ENCODE measurements around the gene TNNT1. TPM values are rescaled to one million over a fixed set of nuclear protein-coding genes. Genes with fewer than 3 reads are reported as not detected.

The TNNT1 gene
- total RNA-seq, 1 experiment from 2014 or later = 116 TPM

- Histone ChIP-seq H3K27me3 (ENCODE audit: control insufficient read depth, insufficient read depth, low read length) (no peaks in the 10 kb centered on the region), H3K9me3 (ENCODE audit: control insufficient read depth, insufficient read depth, low read depth, low read length) (no peaks in the 10 kb centered on the region), H3K4me3 (ENCODE audit: low read depth in 2 of 2, low read length in 2 of 2) (no peak overlapping the region), H3K4me1 (ENCODE audit: control insufficient read depth, insufficient read depth, low read length) (peaks cover 8% of the 10 kb centered on the region; the same call in 1 of the 2 replicates), H3K36me3 (ENCODE audit: control insufficient read depth, insufficient read depth, low read length) (no peaks in the 10 kb centered on the region), H3K27ac (ENCODE audit: low read length) (no peak overlapping the region)
- CTCF ChIA-PET = interaction anchor here (0.5 to 0.6 kb wide), 2 partner anchors 10 to 244 kb away, joined by 3 read pairs; no protein-coding TSS in a partner anchor
- TF ChIP-seq POLR2AphosphoS5 (IDR thresholded peaks at IDR 0.05; ENCODE audit: low read depth, low read length) (no peak), SIN3A (IDR thresholded peaks at IDR 0.05; ENCODE audit: borderline replicate concordance, insufficient read depth, low read depth, low read length) (no peak), TCF7L2 (IDR thresholded peaks at IDR 0.05; ENCODE audit: low read depth, low read length) (no peak), CTCF (IDR thresholded peaks at IDR 0.05) (no peak), REST (IDR thresholded peaks at IDR 0.05; ENCODE audit: insufficient read depth in 1 of 2, low read depth in 2 of 2, low read length in 1 of 2) (no peak)
- no peak for ATAC-seq
- intact Hi-C loops (cut with micrococcal nuclease; ENCODE audit: unreplicated experiment) (no loop called here), in situ Hi-C loops (cut with HindIII; ENCODE audit: low pct_unique_long_range_greater_than_20kb, low sequenced_read_pairs) (no loop called here)
- DNase-seq (ENCODE audit: low read depth, low spot score) = no peak
- BruUV-seq (replicated peaks) = no TSS peak
- POLR2A ChIA-PET = interaction anchor here (0.5 to 0.7 kb wide), 2 partner anchors 20 to 35 kb away, joined by 3 read pairs; no protein-coding TSS in a partner anchor
Measured at GRCh38 chr19:55176076-55176475, 27.1 kb upstream of the TNNT1 start.

DNA sequence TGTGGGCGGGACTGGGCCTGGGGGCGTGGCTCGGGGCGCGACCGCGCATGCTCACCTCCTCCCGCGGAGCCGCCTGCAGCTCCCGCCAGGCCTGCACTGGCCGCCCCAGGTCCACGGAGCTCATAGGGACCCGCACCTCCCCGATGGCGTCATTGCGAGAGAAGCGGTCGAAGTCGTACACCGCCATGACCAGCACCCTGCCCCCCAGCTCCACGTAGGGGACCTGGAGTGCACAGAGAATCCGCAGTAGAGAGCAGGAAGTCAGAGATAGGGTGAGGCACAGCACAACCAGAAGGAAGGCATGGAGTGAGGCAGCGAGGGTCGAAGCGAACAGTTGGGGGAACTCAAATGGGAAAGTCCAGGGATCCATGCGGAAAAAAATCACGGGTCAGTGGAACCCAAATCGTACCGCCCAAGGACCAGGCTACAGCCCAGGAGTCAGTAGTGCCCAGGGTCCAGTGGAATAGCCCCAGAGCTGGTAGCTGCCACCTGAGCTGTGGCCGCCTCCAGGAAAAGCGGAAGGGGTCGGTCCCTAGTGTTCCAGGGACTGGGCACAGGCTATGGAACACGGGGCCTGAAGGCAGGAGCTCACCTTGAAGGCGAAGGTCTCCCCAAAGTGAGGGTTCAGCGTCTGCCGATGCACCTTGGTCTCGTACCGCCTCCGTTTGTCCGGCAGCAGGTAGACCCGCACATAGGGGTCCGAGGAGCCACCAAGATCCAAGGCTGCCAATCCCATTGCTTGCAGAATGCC lies 26.3 kb upstream of the TNNT1 start:
- H3K9me3 ChIP-seq (ENCODE audit: control insufficient read depth, insufficient read depth, low read depth, low read length) = no peaks in the 10 kb centered on the region
- DNase-seq (ENCODE audit: low read depth, low spot score) (no peak), ATAC-seq (no peak)
- H3K36me3 ChIP-seq (ENCODE audit: control insufficient read depth, insufficient read depth, low read length) = no peaks in the 10 kb centered on the region
- peaks cover 8% of the 10 kb centered on the region; the same call in 1 of the 2 replicates for H3K4me1 ChIP-seq (ENCODE audit: control insufficient read depth, insufficient read depth, low read length)
- no peak for TF ChIP-seq POLR2AphosphoS5 (IDR thresholded peaks at IDR 0.05; ENCODE audit: low read depth, low read length)
- TF ChIP-seq TCF7L2 (IDR thresholded peaks at IDR 0.05; ENCODE audit: low read depth, low read length) = no peak
- no peak for TF ChIP-seq CTCF (IDR thresholded peaks at IDR 0.05)
- TF ChIP-seq SIN3A (IDR thresholded peaks at IDR 0.05; ENCODE audit: borderline replicate concordance, insufficient read depth, low read depth, low read length) = no peak
- TF ChIP-seq REST (IDR thresholded peaks at IDR 0.05; ENCODE audit: insufficient read depth in 1 of 2, low read depth in 2 of 2, low read length in 1 of 2) = no peak
- CTCF ChIA-PET = interaction anchor here (0.5 to 0.6 kb wide), 4 partner anchors 9 to 243 kb away, joined by 3 read pairs; no protein-coding TSS in a partner anchor
- no peak overlapping the region for H3K27ac ChIP-seq (ENCODE audit: low read length)
- intact Hi-C loops (cut with micrococcal nuclease; ENCODE audit: unreplicated experiment) = no loop called here
- POLR2A ChIA-PET = interaction anchor here (0.5 to 0.7 kb wide), 2 partner anchors 19 to 34 kb away, joined by 3 read pairs; no protein-coding TSS in a partner anchor
- H3K27me3 ChIP-seq (ENCODE audit: control insufficient read depth, insufficient read depth, low read length) = no peaks in the 10 kb centered on the region
- in situ Hi-C loops (cut with HindIII; ENCODE audit: low pct_unique_long_range_greater_than_20kb, low sequenced_read_pairs) = no loop called here
- no TSS peak for BruUV-seq (replicated peaks)
- H3K4me3 ChIP-seq (ENCODE audit: low read depth in 2 of 2, low read length in 2 of 2) = no peak overlapping the region
